ENCODE results near the gene NKAIN1.

Gene NKAIN1

GRCh38 chr1:31234123-31234708 lies 5.5 kb downstream of the NKAIN1 start:
- DNase-seq: peak in 1 of 56 donors; percentile 45

GRCh38 chr1:31232689-31233088 lies 7.0 kb downstream of the NKAIN1 start:
- DNase-seq: no peak

- no peak for DNase-seq
These were observed 7.9 kb downstream of the NKAIN1 start for GRCh38 chr1:31231802-31232201.

- DNase-seq: no peak
These were observed 9.3 kb downstream of the NKAIN1 start for GRCh38 chr1:31230378-31230777.

GRCh38 chr1:31228986-31229385 lies 10.7 kb downstream of the NKAIN1 start:
- DNase-seq: no peak

GRCh38 chr1:31227891-31228568 lies 11.7 kb downstream of the NKAIN1 start:
- DNase-seq: peak in 37 of 56 donors; percentile 2 to 78 (median 42)

- DNase-seq: no peak
These were observed 15.6 kb downstream of the NKAIN1 start for GRCh38 chr1:31224068-31224467.

- no peak for DNase-seq
These were observed 17.5 kb downstream of the NKAIN1 start for GRCh38 chr1:31222176-31222575.

- no peak for DNase-seq
These were observed 18.6 kb downstream of the NKAIN1 start for GRCh38 chr1:31221072-31221471.

- no peak for DNase-seq
These were observed 20.2 kb downstream of the NKAIN1 start for GRCh38 chr1:31219489-31219888.

GRCh38 chr1:31218705-31219104 lies 21.0 kb downstream of the NKAIN1 start:
- DNase-seq: peak in 37 of 56 donors; percentile 9 to 91 (median 56)

GRCh38 chr1:31216016-31216415 lies 23.7 kb downstream of the NKAIN1 start:
- peak in 20 of 56 donors; percentile 4 to 65 (median 41) for DNase-seq

- DNase-seq: peak in 1 of 56 donors; percentile 3
These were observed 24.6 kb downstream of the NKAIN1 start for GRCh38 chr1:31215065-31215570.

- no peak for DNase-seq
These were observed 25.2 kb downstream of the NKAIN1 start for GRCh38 chr1:31214316-31215064.

- DNase-seq: no peak
These were observed 31.2 kb downstream of the NKAIN1 start for GRCh38 chr1:31208361-31208945.

GRCh38 chr1:31207569-31207968 lies 32.1 kb downstream of the NKAIN1 start:
- no peak for DNase-seq

- DNase-seq: no peak
These were observed 32.6 kb downstream of the NKAIN1 start for GRCh38 chr1:31207046-31207445.

- peak in 26 of 56 donors; percentile 11 to 80 (median 52) for DNase-seq
These were observed 36.5 kb downstream of the NKAIN1 start for GRCh38 chr1:31203215-31203614.

GRCh38 chr1:31201931-31202360 lies 37.7 kb downstream of the NKAIN1 start:
- DNase-seq: no peak

GRCh38 chr1:31199949-31200348 lies 39.7 kb downstream of the NKAIN1 start:
- no peak for DNase-seq

GRCh38 chr1:31199236-31199790 lies 40.4 kb downstream of the NKAIN1 start:
- no peak for DNase-seq

Measured in amygdala (tissue), 56 donors.